ENCODE results near the gene CAVIN2.

Gene CAVIN2

GRCh38 chr2:191846515-191847476 lies at the start of gene CAVIN2:
Gene CAVIN2, minus strand, starts transcription at chr2:191847088. Its CDS starts 163 bp downstream, at chr2:191846925.
- no peak for DNase-seq

- DNase-seq, result no peak
Measured at GRCh38 chr2:191895743-191896142, 48.9 kb upstream of the CAVIN2 start.

- no peak for DNase-seq
Measured at GRCh38 chr2:191895195-191895594, 48.3 kb upstream of the CAVIN2 start.

GRCh38 chr2:191894681-191895147 lies 47.8 kb upstream of the CAVIN2 start:
- DNase-seq, result no peak

GRCh38 chr2:191892391-191892790 lies 45.5 kb upstream of the CAVIN2 start:
- no peak for DNase-seq

GRCh38 chr2:191891656-191892055 lies 44.8 kb upstream of the CAVIN2 start:
- DNase-seq, result no peak

GRCh38 chr2:191889931-191890330 lies 43.0 kb upstream of the CAVIN2 start:
- DNase-seq, result no peak

GRCh38 chr2:191888400-191889166 lies 41.7 kb upstream of the CAVIN2 start:
- no peak for DNase-seq

- no peak for DNase-seq
Measured at GRCh38 chr2:191885650-191886049, 38.8 kb upstream of the CAVIN2 start.

GRCh38 chr2:191885098-191885497 lies 38.2 kb upstream of the CAVIN2 start:
- no peak for DNase-seq

- no peak for DNase-seq
Measured at GRCh38 chr2:191881982-191882816, 35.3 kb upstream of the CAVIN2 start.

- no peak for DNase-seq
Measured at GRCh38 chr2:191878548-191879279, 31.8 kb upstream of the CAVIN2 start.

- DNase-seq, result no peak
Measured at GRCh38 chr2:191877875-191878274, 31.0 kb upstream of the CAVIN2 start.

- DNase-seq, result no peak
Measured at GRCh38 chr2:191875859-191876258, 29.0 kb upstream of the CAVIN2 start.

- no peak for DNase-seq
Measured at GRCh38 chr2:191870744-191871143, 23.9 kb upstream of the CAVIN2 start.

- no peak for DNase-seq
Measured at GRCh38 chr2:191869781-191870180, 22.9 kb upstream of the CAVIN2 start.

- DNase-seq, result no peak
Measured at GRCh38 chr2:191869178-191869577, 22.3 kb upstream of the CAVIN2 start.

- no peak for DNase-seq
Measured at GRCh38 chr2:191867507-191867847, 20.6 kb upstream of the CAVIN2 start.

GRCh38 chr2:191866675-191867506 lies 20.0 kb upstream of the CAVIN2 start:
- DNase-seq, result no peak

- DNase-seq, result no peak
Measured at GRCh38 chr2:191866195-191866594, 19.3 kb upstream of the CAVIN2 start.
